Chondrocyte (in vitro differentiated cells): ENCODE data around the gene TMEM132A. TPM values are rescaled to one million over a fixed set of nuclear protein-coding genes. Genes with fewer than 3 reads are reported as not detected.
"Not testable (repeated sequence)": the region's sequence is repeated elsewhere in the genome, so short reads cannot be mapped to it uniquely, and the experiment has no call there.

Experiments
- DNase-seq: peaks from one replicate; pipeline ENCODE4 v3.0.0; 2021; ENCODE audit warnings: mixed read lengths, low spot score
- H3K27ac Mint-ChIP-seq: one replicate; pipeline ENCODE4 v1.8.0; 2021; ENCODE audit warnings: mild to moderate bottlenecking, moderate library complexity, mixed read lengths; ENCODE audit not compliant: unreplicated experiment
- H3K27me3 Mint-ChIP-seq: 2 replicates; pipeline ENCODE4 v1.8.0; 2021; ENCODE audit warnings: low read depth, mixed read lengths
- H3K36me3 Mint-ChIP-seq: 2 replicates; pipeline ENCODE4 v1.8.0; 2021; ENCODE audit warnings: low read depth, mixed read lengths
- H3K4me1 Mint-ChIP-seq: 2 replicates; pipeline ENCODE4 v1.8.0; 2021; ENCODE audit warnings: low read depth, mild to moderate bottlenecking, mixed read lengths
- H3K4me3 Mint-ChIP-seq: one replicate; pipeline ENCODE4 v1.8.0; 2021; ENCODE audit warnings: mild to moderate bottlenecking, moderate library complexity, mixed read lengths; ENCODE audit not compliant: unreplicated experiment
- H3K9me3 Mint-ChIP-seq: 2 replicates; pipeline ENCODE4 v1.8.0; 2021; ENCODE audit warnings: low read depth, mixed read lengths
- CTCF ChIP-seq: fragments of 200-600 bp; sonication (generic); IDR thresholded peaks from 2 replicates; pipeline ENCODE4 v1.5.0; 2021; ENCODE audit warnings: antibody characterized with exemption, mild to moderate bottlenecking, moderate library complexity
- total RNA-seq: library from RNA; stranded (reverse); gene quantifications from 3 replicates; pipeline ENCODE4 v1.2.1, GENCODE V29; 2021

The TMEM132A gene
- total RNA-seq, 1 donor from 2014 or later, result 69.8 TPM

GRCh38 chr11:60970369-60970774 is 46.1 kb downstream of the TMEM132A start:
- Mint-ChIP-seq H3K4me1 (no peaks in the 10 kb centered on the region), H3K36me3 (peaks cover 3% of the 10 kb centered on the region), H3K9me3 (peaks cover 6% of the 10 kb centered on the region), H3K27ac (no peak overlapping the region), H3K27me3 (peaks cover 11% of the 10 kb centered on the region), H3K4me3 (no peak overlapping the region)
- TF ChIP-seq CTCF, result peak; percentile 82
- DNase-seq, result no peak

DNA sequence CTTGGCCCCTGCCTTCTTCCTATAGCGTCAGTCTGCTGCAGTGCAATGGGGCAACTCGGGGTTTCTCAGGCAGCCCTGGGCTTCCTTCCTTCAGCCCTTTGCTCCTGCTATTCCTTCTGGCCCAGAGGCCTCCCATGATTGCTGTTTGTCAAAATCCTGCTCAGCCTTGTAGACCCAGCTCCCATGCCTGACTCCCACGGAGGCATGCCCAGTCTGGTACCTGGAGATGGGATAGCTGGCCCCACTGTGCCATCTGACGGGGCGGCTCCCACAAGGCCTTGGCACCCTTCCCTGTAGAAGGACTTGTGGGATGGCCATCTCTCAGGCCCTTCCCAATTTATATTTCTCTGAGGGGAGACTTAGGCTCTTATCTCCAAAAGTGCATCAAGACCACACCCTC is 46.6 kb downstream of the TMEM132A start:
- Mint-ChIP-seq H3K27ac (no peak overlapping the region), H3K36me3 (peaks cover 3% of the 10 kb centered on the region), H3K9me3 (peaks cover 6% of the 10 kb centered on the region), H3K4me3 (no peak overlapping the region), H3K27me3 (peaks cover 9% of the 10 kb centered on the region), H3K4me1 (no peaks in the 10 kb centered on the region)
- TF ChIP-seq CTCF, result no peak
- DNase-seq, result no peak

GRCh38 chr11:60971520-60971919 is 47.3 kb downstream of the TMEM132A start, which contains the start of gene CD6:
CD6 (plus strand) TSS chr11:60971680; CDS start chr11:60971866, 186 bp downstream.
- peaks cover 9% of the 10 kb centered on the region for H3K27me3 Mint-ChIP-seq
- no peak for DNase-seq
- TF ChIP-seq CTCF, result no peak
- no peaks in the 10 kb centered on the region for H3K4me1 Mint-ChIP-seq
- no peak within 1 kb of the TSS for H3K27ac Mint-ChIP-seq
- H3K36me3 Mint-ChIP-seq, result peaks cover 3% of the 10 kb centered on the region
- no peak within 1 kb of the TSS for H3K4me3 Mint-ChIP-seq
- H3K9me3 Mint-ChIP-seq, result peaks cover 6% of the 10 kb centered on the region

DNA sequence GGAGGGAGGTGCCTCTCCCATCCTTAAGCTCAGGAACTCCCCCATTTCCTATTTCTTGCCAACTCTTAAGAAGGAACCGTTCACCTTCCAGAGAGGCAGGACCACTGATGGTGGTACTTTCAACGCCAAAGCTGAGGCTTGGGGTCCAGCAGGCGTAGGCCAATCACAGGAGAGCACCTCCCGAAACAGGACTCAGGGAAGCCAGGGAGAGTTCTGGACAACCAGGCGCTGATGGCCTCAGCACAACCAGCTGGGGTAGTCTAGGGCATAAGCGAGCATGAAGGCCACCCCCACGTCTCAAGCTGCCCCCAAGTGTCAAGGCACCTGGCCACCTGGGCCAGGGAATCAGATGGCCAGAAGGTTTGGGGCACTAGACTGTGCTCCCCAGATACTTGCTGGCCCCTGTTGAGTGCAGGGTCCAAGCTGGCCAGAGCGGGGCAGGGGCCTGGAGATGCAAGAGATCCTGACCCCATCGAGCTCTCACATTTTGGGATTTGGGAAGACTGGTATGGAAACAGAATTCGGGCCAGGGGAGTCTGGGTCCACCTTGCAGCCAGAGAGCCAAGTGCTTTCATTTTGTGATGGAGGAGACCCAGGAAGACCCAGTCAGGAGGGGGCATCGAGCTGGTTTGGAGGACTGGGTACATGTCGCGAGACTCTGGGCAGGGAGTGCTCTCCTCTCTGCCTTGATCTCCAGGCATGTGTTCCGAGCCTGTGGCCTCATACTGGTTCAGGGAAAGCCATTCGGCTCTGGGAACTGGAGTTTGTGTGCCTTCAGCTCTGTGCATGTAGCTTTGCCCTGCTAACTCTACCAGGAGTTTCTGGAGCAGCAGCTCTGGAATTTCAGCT is 48.1 kb downstream of the TMEM132A start:
- Mint-ChIP-seq H3K9me3 (peaks cover 6% of the 10 kb centered on the region), H3K4me1 (no peaks in the 10 kb centered on the region), H3K27ac (no peak overlapping the region), H3K4me3 (no peak overlapping the region), H3K27me3 (peaks cover 6% of the 10 kb centered on the region), H3K36me3 (peaks cover 3% of the 10 kb centered on the region)
- no peak for DNase-seq
- no peak for TF ChIP-seq CTCF

DNA sequence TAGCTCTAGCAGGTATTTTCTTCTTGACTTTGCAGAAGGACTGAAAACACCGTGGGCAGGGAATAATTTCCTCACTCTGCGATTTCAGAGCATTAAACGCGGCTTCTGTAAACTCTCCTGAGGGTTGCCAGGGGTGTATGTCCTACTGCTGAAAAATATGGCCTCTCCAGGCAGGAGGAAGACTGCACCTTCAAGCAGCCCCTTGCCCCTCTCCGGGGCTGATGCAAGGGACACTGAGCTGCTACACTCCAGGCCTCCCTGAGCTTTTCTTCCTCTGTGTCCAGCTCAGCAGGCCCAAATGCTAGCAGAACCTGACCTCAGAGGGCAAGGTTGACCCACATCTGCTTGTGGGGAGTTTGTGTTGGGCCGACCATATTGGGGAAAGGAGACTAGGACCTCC is 49.4 kb downstream of the TMEM132A start:
- H3K27ac Mint-ChIP-seq, result no peak overlapping the region

DNA sequence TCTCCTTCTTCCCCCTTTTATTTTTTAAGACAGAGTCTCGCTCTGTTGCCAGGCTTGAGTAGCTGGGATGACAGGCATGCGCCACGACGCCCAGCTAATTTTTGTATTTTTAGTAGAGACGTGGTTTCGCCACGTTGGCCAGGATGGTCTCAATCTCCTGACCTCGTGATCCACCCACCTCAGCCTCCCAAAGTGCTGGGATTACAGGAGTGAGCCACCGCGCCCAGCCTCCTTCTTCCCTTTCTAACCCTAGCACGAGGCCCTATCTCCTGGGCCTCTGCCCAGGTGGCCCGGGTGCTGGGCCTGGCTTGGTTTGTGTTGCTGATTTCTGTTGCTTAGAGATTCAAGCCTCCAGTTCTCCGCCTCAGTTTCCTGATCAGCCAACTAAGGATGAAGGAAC is 50.1 kb downstream of the TMEM132A start:
- H3K4me1 Mint-ChIP-seq, H3K4me3 Mint-ChIP-seq, DNase-seq, H3K27me3 Mint-ChIP-seq, H3K9me3 Mint-ChIP-seq, H3K27ac Mint-ChIP-seq, H3K36me3 Mint-ChIP-seq: not testable (repeated sequence)

More for the DNA sequence above, 49.4 kb downstream of the TMEM132A start:
- no peak overlapping the region for H3K4me3 Mint-ChIP-seq
- H3K27me3 Mint-ChIP-seq, result peaks cover 5% of the 10 kb centered on the region
- H3K36me3 Mint-ChIP-seq, result no peaks in the 10 kb centered on the region
- no peak for DNase-seq
- H3K4me1 Mint-ChIP-seq, result no peaks in the 10 kb centered on the region
- no peaks in the 10 kb centered on the region for H3K9me3 Mint-ChIP-seq
- no peak for TF ChIP-seq CTCF
